GM20000 (cell line): ENCODE measurements around the gene CYP51A1.
"Not testable (repeated sequence)": the region's sequence is repeated elsewhere in the genome, so short reads cannot be mapped to it uniquely, and the experiment has no call there.

ENCODE experiments used
- DNase-seq: peaks from one replicate; pipeline ENCODE4 v3.0.0; 2012; ENCODE audit warnings: low spot score
- TF ChIP-seq, protein P1 (sequence below): IDR thresholded peaks from 2 replicates; pipeline ENCODE4 v1.5.1; 2012; ENCODE audit warnings: mild to moderate bottlenecking, control low read depth; ENCODE audit errors: extremely low read depth, missing control alignments

CYP51A1 gene

DNA sequence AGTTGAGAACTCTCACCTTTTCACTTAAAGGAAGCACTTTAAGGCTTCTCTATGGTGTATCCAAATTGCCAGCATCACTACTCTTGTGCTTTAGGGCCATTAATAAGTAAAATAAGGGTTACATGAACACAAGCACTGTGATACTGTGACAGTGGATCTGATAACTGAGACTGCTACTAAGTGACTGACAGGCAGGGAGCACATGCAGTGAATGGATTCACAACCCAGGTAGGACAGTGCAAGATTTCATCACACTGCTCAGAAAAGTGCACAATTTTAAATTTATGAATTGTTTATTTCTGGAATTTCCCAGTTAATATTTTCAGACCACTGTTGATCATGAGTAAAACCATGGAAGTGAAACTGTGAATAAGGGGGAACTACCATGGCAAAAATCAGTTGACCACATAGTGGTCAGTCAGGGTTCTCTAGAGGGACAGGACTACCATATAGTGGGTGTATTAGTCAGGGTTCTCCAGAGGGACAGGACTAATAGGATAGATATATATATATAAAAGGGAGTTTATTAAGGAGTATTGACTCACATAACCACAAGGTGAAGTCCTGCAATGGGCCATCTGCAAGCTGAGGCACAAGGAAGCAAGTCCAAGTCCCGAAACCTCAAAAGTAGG lies 20.9 kb upstream of the CYP51A1 start:
- DNase-seq = no peak
- TF ChIP-seq, protein P1, sequence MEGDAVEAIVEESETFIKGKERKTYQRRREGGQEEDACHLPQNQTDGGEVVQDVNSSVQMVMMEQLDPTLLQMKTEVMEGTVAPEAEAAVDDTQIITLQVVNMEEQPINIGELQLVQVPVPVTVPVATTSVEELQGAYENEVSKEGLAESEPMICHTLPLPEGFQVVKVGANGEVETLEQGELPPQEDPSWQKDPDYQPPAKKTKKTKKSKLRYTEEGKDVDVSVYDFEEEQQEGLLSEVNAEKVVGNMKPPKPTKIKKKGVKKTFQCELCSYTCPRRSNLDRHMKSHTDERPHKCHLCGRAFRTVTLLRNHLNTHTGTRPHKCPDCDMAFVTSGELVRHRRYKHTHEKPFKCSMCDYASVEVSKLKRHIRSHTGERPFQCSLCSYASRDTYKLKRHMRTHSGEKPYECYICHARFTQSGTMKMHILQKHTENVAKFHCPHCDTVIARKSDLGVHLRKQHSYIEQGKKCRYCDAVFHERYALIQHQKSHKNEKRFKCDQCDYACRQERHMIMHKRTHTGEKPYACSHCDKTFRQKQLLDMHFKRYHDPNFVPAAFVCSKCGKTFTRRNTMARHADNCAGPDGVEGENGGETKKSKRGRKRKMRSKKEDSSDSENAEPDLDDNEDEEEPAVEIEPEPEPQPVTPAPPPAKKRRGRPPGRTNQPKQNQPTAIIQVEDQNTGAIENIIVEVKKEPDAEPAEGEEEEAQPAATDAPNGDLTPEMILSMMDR = no peak

DNA sequence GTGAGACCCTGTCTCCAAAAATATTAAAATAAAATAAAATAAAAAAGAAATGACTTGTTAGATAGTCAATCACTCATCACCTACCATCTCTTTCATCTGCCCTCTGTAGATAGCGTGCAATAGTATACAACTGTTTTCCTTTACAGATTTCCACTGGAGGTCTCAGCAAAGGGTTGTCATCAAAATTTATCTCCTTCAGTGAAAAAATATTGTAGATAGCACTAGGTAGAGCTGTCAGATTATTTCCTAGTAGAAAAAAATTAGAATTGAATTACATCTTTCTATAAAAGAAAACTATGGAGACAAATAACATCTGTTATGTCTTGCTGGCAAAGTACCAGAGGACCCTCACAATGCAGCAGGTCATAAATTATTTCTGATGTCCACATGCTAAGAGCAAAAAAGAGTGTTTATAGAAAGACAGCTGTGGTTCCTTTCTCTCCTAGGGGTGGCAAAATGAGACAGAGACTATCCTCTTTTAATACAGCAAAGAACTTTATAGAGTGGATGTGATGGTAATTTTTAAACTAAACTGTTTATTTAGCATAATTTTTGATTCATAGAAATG lies 16.3 kb upstream of the CYP51A1 start:
- no peak for DNase-seq
- TF ChIP-seq, protein P1 = no peak

DNA sequence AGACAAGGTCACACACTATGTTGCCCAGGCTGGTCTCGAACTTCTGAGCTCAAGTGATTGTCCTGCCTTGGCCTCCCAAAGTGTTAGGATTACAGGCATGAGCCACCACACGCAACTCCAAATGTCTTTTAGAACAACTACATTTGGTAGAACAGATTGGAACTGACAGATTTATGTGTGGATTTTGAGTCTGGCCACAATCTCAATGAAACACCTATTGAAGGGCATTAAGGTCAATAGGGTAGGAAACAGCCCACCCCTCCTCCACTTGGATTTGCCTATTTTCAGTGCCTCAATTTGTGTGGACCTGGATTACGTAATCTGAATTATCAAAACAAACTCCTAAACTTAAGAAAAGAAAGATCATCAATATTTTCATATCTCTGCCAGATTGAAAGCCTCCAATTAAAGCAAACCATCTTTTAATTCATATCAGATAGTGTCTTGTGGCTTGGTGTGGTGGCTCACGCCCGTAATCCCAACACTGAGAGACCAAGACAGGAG lies 15.5 kb upstream of the CYP51A1 start:
- no peak for DNase-seq
- TF ChIP-seq, protein P1 = no peak

DNA sequence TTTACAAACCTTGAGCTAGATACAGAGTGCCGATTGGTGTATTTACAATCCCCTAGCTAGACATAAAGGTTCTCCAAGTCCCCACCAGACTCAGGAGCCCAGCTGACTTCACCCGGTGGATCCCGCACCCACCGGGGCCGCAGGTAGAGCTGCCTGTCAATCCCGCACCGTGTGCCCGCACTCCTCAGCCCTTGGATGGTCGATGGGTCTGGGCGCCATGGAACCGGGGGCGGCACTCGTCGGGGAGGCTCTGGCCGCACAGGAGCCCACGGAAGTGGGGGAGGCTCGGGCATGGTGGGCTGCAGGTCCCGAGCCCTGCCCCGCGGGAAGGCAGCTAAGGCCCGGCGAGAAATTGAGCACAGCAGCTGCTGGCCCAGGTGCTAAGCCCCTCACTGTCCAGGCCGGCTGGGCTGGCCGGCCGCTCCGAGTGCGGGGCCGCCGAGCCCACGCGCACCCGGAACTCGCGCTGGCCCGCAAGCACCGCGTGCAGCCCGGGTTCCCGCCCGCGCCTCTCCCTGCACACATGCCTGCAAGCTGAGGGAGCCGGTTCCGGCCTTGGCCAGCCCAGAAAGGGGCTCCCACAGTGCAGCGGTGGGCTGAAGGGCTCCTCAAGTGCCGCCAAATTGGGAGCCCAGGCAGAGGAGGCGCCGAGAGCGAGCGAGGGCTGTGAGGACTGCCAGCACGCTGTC lies 9.1 kb upstream of the CYP51A1 start:
- not testable (repeated sequence) for DNase-seq

DNA sequence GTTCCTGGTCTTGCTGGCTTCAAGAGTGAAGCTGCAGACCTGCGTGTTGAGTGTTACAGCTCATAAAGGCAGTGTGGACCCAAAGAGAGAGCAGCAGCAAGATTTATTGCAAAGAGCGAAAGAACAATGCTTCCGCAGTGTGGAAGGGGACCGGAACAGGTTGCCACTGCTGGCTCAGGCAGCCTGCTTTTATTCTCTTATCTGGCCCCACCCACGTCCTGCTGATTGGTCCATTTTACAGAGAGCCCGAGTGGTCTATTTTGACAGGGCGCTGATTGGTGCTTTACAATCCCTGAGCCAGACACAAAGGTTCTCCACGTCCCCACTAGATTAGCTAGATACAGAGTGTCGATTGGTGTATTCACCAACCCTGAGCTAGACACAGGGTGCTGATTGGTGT lies 8.5 kb upstream of the CYP51A1 start:
- DNase-seq = not testable (repeated sequence)

DNA sequence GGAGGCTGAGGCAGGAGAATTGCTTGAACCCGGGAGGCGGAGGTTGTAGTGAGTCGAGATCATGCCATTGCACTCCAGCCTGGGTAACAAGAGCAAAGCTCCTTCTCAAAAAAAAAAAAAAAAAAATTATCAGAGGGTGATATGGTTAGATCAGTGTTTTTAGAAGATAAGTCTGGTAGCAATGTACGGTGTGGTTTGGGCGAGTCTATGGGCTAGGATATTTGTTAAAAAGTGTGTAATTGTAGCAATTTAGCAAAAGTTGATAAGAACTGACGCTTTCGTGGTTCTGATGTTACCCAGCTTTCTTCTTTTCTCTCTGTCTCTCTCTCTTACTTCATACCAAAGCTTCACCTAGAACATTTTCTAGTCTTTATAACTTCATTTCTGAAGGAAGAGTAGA lies 6.9 kb upstream of the CYP51A1 start:
- TF ChIP-seq, protein P1 = no peak
- DNase-seq = no peak

DNA sequence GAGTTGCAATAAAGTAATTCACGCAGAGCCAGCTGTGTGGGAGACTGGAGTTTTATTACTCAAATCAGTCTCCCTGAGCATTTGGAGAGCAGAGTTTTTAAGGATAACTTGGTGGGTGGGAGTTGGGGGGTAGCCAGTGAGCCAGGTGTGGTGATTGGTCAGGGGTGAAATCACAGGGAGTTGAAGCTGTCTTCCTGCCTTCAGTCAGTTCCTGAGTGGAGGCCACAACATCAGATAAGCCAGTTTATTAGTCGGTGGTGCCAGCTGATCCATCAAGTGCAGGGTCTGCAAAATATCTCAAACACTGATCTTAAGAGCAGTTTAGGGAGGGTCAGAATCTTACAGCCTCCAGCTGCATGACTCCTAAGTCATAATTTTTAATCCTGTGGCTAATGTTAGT lies 3.3 kb upstream of the CYP51A1 start:
- TF ChIP-seq, protein P1 = no peak
- DNase-seq = no peak

DNA sequence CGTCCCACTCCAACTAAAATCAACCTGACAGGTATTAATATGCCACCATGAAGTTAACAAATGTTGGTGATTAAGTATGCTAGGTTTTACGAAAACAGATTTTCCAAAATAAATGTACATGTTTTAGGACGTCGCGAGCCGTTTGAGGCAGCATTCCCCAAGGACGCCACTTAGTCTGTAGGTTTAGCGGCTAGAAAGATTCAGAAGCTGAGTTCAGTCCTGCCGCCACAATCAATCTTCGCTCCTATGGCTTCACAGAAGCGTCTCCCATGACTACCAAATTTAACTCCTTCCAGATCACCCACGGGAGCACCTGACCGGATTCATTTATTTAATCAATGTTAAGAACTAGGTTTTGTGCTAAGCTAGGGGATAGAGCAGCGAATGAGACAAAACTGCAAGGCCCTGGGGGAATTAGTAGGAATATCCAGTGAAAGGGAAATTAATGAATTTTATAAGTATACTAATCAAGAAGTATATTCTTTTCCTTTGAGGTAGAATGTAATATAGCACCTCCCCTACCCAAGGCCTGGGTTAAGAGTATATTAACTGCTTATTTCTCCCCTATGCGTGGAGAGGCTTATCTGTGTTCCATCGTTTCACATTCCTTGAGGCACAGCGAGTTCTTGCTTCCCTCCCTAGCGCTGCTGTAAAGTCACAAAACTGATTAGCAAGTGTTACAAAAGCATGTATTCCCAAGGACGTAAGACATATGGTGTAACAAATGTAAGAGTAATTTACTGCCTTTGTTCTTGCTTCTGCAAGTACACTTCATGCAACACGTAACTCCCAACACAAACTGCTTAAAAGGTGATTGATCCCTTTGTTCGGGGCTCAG lies 994 bp upstream of the CYP51A1 start:
- TF ChIP-seq, protein P1 = no peak
- peak; percentile 36 for DNase-seq
